Kasumi-1 (cell line): ENCODE measurements around the gene MAMDC2.
A peak's percentile ranks its signal among the peaks of the same experiment; 100 is the strongest.

ENCODE experiments used
- DNase-seq, 2 experiments: peaks; one replicate each; lab custom pipeline; 2025; lab: John Stamatoyannopoulos, UW

Gene MAMDC2

GRCh38 chr9:70110194-70111041 lies 66.8 kb downstream of the MAMDC2 start:
- DNase-seq: no peak

- DNase-seq: peak; percentile 28 to 39
Observed at GRCh38 chr9:70111042-70111602, 67.5 kb downstream of the MAMDC2 start.

GRCh38 chr9:70111641-70112236 lies 68.1 kb downstream of the MAMDC2 start:
- no peak for DNase-seq

- no peak for DNase-seq
Observed at GRCh38 chr9:70112981-70113380, 69.3 kb downstream of the MAMDC2 start.

- DNase-seq: peak; percentile 46 to 64
Observed at GRCh38 chr9:70113403-70114022, 69.9 kb downstream of the MAMDC2 start.

DNA sequence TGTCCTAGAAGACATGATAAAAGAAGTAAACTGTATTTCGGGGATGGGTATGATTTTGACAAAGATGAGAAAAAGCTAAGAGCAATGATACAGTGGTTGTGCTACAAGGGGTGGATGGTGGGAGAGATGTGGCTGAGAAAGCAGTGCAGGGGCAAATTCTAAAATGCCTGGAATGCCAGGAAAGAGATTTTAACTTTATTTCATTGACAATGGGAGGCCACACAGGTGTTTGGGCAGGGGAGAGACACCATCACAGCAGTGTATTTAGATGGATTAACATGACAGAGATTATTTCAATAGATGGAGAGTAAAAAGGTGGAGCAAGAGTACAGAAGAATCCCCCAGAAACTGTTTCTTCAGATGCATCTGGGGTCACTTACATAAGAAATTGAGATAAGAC lies 71.2 kb downstream of the MAMDC2 start:
- DNase-seq: no peak

- no peak for DNase-seq
Observed at GRCh38 chr9:70117835-70118319, 74.2 kb downstream of the MAMDC2 start.

GRCh38 chr9:70119786-70120185 lies 76.1 kb downstream of the MAMDC2 start:
- no peak for DNase-seq

DNA sequence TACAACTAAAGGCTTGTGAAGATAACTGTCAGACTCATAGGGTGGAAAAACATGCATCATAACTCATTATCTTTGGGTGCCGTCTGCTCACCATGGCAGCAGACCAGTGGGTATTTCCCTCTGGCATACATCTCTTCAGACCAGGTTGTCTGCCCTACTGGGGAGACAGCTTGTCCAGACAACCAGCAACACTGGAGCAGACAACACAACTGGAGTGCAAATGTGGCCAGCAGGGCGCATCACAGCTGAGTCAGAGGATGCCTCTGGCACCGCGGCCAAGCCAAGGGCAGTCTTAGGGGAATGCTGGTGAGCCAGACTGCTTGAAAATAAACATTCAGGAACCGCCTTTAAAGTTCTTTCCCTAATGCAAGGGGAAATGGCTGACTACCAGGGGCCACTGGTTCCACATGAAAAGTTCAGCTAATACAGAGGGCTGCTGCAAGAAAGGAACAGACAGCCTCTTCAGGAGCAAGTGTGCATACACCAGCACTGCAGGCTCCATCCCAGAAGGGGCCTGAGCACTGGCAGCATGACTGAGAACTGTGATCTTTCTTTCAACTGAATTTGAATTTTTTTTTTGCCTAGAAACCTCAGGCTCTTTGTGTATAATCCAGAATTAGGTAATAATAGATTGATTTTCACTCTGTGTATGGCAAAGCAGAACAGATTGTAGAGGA lies 77.3 kb downstream of the MAMDC2 start:
- DNase-seq: no peak

DNA sequence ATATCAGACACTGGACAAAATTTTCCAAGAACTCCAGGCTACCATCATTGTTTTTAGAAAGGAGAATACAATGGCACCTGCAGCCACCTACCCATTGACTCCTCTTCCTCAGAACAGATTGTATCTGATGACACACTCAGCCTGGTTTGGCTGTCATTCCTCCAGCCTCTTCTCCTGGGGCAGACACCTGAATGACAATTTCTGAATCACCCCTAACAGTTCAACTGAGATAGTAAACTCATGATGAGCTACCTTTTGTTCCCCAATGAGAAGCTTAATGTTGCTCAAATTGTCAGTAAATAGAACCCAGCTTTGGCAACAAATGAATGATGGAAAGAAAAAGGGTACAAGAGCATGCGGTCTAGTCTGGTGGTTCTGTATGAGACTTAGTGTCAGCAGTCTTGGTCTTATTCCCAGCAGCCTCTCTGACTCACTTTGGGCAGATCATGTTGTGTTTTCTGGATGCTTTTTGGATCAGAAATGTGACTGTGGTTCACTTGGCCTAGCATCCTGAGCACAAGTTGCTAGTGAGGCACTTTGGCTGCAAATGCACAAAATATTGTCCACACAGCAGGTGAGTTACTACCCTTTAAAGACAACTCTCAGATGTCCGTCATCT lies 78.3 kb downstream of the MAMDC2 start:
- DNase-seq: no peak

DNA sequence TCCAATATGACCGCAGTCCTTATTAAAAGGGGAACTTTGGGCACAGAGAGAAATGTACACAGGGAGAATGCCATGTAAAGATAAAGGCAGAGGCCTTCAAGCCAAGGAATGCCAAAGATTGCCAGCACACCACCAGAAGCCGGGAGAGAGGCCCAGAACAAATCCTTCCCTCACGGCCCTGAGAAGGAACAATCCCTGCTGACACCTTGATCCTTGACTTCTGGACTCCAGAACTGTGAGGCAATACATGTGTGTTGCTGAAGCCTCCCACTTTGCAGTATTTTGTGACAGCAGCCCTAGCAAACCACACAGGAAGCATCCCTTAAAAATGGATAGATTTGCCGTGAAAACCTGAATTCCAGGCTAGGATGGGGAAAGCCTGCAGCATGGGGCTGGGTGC lies 80.0 kb downstream of the MAMDC2 start:
- DNase-seq: no peak

DNA sequence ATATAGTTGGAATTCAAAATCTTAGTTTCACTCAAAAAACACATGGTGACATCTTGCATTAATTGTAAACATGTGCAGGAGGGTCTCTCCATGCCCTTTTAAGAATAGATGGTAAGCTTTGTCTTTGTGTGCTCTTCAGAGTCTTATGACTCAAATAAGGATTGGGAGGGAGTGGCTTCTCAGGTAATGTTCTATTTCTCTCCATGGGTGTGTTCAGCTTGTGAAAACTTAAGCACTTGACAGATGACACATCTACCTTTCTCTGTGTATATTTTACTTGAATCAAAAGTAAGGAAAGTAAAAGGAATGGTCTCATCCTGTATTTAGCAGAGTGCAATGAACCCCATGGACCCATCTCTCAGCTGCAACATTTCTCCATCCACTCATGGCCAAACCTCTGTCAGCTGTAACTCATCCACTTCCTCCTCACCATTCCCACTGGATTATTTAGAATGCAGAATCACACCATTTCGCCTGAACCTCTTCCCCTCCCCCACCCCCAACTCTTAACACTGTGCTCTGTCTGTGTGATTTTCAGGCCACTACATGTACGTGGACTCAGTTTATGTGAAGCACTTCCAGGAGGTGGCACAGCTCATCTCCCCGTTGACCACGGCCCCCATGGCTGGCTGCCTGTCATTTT lies 82.1 kb downstream of the MAMDC2 start:
- DNase-seq: no peak

- no peak for DNase-seq
Observed at GRCh38 chr9:70127036-70127435, 83.4 kb downstream of the MAMDC2 start.

DNA sequence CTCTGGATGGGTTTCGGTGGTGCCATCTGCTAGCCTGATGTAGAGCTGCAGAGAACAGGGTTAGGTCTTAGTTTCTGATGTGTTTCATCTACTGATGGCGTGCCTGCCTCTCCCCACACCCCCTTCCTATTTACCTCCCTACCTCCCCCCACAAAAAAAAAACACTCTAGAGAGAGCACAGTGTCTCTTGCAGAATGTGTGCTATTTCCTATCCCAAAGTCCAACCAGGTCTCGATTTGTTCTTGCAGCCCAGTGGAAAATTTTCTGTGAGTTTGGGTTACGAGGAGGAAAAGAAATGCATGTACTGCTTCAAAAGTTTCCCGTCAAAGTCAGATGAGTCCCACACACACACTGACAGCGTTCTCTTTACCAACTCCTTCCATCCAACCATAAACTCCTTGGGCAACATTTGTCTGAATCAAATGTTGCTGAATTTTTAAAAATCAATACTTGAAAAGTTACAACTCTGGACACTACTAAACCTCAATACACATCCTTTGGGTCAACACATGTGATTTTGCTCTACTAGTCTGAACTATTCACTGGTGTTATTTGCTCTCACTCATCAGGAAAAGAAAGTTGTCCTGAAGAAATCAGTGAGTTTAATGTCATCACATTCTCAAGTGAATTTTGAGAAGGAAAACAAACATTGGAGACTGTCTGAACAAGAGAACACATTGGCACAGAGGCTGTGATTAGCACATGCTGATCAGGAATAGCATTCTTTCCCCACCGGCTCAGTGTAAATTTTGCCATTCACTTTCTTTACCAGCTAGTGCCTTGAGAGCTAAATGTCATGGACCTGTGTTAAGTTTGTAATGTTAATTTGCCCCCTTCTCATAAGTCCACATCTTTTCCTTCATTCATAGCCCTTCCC lies 84.1 kb downstream of the MAMDC2 start:
- DNase-seq: no peak

GRCh38 chr9:70130266-70130665 lies 86.6 kb downstream of the MAMDC2 start:
- no peak for DNase-seq

DNA sequence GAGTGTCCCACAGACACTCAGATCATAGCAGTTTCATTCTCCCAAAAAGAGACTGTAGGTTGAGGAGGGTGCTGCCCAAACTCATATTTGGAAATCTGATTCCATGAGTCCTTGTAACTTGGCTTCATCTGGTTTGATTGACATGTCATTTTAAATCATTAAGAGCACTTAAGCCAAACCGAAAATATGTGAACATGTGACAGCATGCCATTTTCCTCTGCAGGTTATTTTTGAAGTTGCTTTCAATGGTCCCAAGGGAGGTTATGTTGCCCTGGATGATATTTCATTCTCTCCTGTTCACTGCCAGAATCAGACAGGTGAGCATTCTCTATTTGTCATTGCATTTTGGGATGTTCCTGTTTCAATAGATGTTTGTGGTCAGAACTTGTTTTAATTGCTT lies 87.6 kb downstream of the MAMDC2 start:
- DNase-seq: no peak

DNA sequence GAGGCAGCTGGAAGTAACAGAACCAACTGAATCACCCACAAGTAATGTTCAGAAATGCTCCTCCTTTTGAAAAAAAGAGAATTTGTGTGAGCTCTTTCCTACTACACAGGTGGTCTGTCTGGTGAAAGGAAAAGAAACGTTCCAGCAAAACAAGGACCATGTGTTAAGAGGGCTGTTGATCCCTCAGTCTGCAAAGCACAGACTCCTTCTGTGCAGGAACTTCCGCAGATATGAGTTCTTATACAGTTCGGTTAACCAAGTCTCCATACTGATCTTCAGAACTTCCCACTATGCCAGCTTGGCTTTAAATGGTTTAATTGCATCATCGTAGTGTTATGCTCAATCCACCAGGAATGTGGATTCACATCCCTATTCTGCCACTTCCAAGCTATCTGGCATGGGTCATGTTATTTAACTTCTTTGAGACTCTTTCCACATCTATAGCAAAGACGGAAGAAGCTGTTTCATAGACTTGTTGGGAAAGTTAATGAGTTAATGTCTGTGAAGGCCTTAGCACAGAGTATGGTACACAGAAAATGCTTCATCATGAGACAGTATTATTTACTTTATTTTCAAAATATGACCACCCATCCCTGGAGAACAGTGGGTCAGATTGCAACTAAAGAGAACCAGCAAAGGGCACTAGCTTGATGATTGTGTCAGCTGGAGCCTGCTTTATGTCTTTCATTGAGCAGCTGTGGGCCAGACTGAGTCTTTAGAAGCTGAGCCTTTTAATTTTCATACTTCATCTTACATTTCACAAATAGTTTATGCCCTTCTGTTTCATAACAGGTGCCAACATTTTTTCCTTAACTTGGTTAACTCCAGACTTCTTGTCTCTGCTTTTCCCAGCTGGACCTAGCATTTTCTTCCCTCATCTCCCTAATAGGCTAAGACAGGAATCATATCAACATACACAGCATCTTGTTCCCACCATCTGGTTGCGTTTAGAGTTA lies 89.9 kb downstream of the MAMDC2 start:
- no peak for DNase-seq

GRCh38 chr9:70134360-70134759 lies 90.7 kb downstream of the MAMDC2 start:
- DNase-seq: no peak

- no peak for DNase-seq
Observed at GRCh38 chr9:70135176-70135575, 91.5 kb downstream of the MAMDC2 start.
